Astrocyte (in vitro differentiated cells and primary cell): ENCODE results near the gene HYKK. TPM values are rescaled to one million over a fixed set of nuclear protein-coding genes. Genes with fewer than 3 reads are reported as not detected.

ENCODE experiments used
- DNase-seq: peaks from one replicate; pipeline ENCODE4 v3.0.0-alpha.2; 2010; ENCODE audit warnings: low read depth
- FAIRE-seq: peaks from 2 replicates; lab custom pipeline; 2011; peaks lifted over from hg19 to GRCh38; lab: Jason Lieb, UNC
- H2AFZ ChIP-seq: 2 replicates; pipeline ENCODE4 v1.6.0; 2012; ENCODE audit warnings: low read depth, low read length, inconsistent platforms
- H3K27ac ChIP-seq: 2 replicates; pipeline ENCODE4 v1.5.1; 2011; ENCODE audit warnings: low read depth, low read length, inconsistent platforms
- H3K27me3 ChIP-seq: 2 replicates; pipeline ENCODE4 v1.6.0; 2011; ENCODE audit warnings: low read length, inconsistent platforms; ENCODE audit not compliant: insufficient read depth
- H3K36me3 ChIP-seq: 2 replicates; pipeline ENCODE4 v1.5.1; 2011; ENCODE audit warnings: low read length, inconsistent platforms; ENCODE audit not compliant: insufficient read depth
- H3K4me1 ChIP-seq: 2 replicates; pipeline ENCODE4 v1.5.1; 2011; ENCODE audit warnings: low read length, inconsistent platforms; ENCODE audit not compliant: insufficient read depth
- H3K4me2 ChIP-seq: 2 replicates; pipeline ENCODE4 v1.6.0; 2012; ENCODE audit warnings: low read length, inconsistent platforms
- H3K4me3 ChIP-seq: 2 replicates; pipeline ENCODE4 v1.5.1; 2011; ENCODE audit warnings: low read depth, mild to moderate bottlenecking, low read length, inconsistent platforms; ENCODE audit not compliant: insufficient read depth
- H3K79me2 ChIP-seq: 2 replicates; pipeline ENCODE4 v1.6.0; 2012; ENCODE audit warnings: mild to moderate bottlenecking, low read length, inconsistent platforms; ENCODE audit not compliant: insufficient read depth
- H3K9ac ChIP-seq: 2 replicates; pipeline ENCODE4 v1.6.0; 2012; ENCODE audit warnings: mild to moderate bottlenecking, low read length, inconsistent platforms
- H3K9me3 ChIP-seq: 2 replicates; pipeline ENCODE4 v1.5.1; 2012; ENCODE audit warnings: low read depth, mild to moderate bottlenecking, low read length, inconsistent platforms; ENCODE audit not compliant: insufficient read depth
- H4K20me1 ChIP-seq: 2 replicates; pipeline ENCODE4 v1.6.0; 2012; ENCODE audit warnings: low read length, inconsistent platforms; ENCODE audit not compliant: insufficient read depth
- H3K27ac Mint-ChIP-seq: one replicate; pipeline ENCODE4 v1.8.0; 2021; ENCODE audit warnings: mild to moderate bottlenecking, mixed read lengths; ENCODE audit not compliant: unreplicated experiment
- H3K27me3 Mint-ChIP-seq: one replicate; pipeline ENCODE4 v1.8.0; 2021; ENCODE audit warnings: low read depth, mixed read lengths; ENCODE audit not compliant: unreplicated experiment
- H3K36me3 Mint-ChIP-seq: one replicate; pipeline ENCODE4 v1.8.0; 2021; ENCODE audit warnings: low read depth, mixed read lengths; ENCODE audit not compliant: unreplicated experiment
- H3K4me1 Mint-ChIP-seq: one replicate; pipeline ENCODE4 v1.8.0; 2021; ENCODE audit warnings: low read depth, mixed read lengths; ENCODE audit not compliant: unreplicated experiment
- H3K4me3 Mint-ChIP-seq: one replicate; pipeline ENCODE4 v1.8.0; 2021; ENCODE audit warnings: mild to moderate bottlenecking, moderate library complexity, mixed read lengths; ENCODE audit not compliant: unreplicated experiment
- H3K9me3 Mint-ChIP-seq: one replicate; pipeline ENCODE4 v1.8.0; 2021; ENCODE audit warnings: mild to moderate bottlenecking, mixed read lengths; ENCODE audit not compliant: unreplicated experiment
- EZH2 ChIP-seq: IDR thresholded peaks from 2 replicates; pipeline ENCODE4 v1.6.1; 2012; ENCODE audit warnings: mild to moderate bottlenecking, low read length, inconsistent platforms; ENCODE audit not compliant: insufficient read depth
- total RNA-seq: library from RNA; stranded (reverse); gene quantifications from 2 replicates; pipeline ENCODE4 v1.2.1, GENCODE V29; 2021
- TF ChIP-seq, protein P1 (sequence below): IDR thresholded peaks from 2 replicates; pipeline ENCODE4 v1.5.1; 2011; ENCODE audit warnings: low read depth, mild to moderate bottlenecking, inconsistent platforms, low read length, moderate library complexity; ENCODE audit not compliant: insufficient read depth

Gene HYKK
- total RNA-seq, 1 donor from 2014 or later = 1.3 TPM

DNA sequence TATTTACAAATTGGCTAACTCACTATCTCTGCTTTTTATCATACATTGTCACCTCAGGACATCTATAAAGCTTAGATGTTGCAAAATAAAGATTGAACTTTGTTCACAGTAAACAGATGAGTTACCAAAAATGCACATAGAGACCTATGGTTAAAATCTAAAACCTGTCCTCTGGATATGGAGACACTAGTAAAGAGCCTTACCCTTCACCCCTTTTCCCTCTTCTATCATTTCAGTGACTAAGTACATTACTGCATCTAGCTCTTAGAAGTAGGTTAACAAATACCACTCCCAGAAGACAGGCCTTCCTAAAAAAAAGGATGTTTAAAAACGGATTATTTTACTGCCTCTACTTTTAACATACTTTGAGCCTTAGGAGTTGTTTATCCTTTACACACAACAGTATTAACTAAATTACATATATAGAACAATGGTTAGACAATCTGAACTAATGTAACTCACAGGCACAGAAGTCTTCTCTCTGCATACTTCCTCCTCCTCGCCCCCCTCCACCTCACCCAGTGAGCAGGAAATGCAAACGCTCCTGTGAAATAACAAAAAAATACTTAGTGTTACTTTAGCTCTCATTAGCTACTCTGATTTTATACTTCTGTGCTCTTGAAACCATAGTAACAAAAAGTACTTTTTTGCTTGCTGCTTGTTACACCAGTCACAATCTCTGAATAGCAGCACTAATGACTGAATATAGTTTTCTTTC, 46.0 kb upstream of the HYKK start:
- DNase-seq (no peak), FAIRE-seq (no peak)
- Histone ChIP-seq H4K20me1 (peaks cover 75% of the 10 kb centered on the region), H2AFZ (no peak overlapping the region), H3K4me3 (no peak overlapping the region), H3K9ac (no peak overlapping the region), H3K9me3 (no peaks in the 10 kb centered on the region), H3K36me3 (peaks cover 25% of the 10 kb centered on the region), H3K79me2 (peaks cover 83% of the 10 kb centered on the region), H3K27ac (no peak overlapping the region), H3K4me2 (no peak overlapping the region), H3K27me3 (no peaks in the 10 kb centered on the region), H3K4me1 (peaks cover 4% of the 10 kb centered on the region)
- H3K27ac Mint-ChIP-seq = peak overlapping the region; percentile 42
- no peaks in the 10 kb centered on the region for H3K27me3 Mint-ChIP-seq
- peaks cover 20% of the 10 kb centered on the region for H3K4me1 Mint-ChIP-seq
- H3K36me3 Mint-ChIP-seq = no peaks in the 10 kb centered on the region
- no peak overlapping the region for H3K4me3 Mint-ChIP-seq
- no peaks in the 10 kb centered on the region for H3K9me3 Mint-ChIP-seq
- TF ChIP-seq, protein P1, sequence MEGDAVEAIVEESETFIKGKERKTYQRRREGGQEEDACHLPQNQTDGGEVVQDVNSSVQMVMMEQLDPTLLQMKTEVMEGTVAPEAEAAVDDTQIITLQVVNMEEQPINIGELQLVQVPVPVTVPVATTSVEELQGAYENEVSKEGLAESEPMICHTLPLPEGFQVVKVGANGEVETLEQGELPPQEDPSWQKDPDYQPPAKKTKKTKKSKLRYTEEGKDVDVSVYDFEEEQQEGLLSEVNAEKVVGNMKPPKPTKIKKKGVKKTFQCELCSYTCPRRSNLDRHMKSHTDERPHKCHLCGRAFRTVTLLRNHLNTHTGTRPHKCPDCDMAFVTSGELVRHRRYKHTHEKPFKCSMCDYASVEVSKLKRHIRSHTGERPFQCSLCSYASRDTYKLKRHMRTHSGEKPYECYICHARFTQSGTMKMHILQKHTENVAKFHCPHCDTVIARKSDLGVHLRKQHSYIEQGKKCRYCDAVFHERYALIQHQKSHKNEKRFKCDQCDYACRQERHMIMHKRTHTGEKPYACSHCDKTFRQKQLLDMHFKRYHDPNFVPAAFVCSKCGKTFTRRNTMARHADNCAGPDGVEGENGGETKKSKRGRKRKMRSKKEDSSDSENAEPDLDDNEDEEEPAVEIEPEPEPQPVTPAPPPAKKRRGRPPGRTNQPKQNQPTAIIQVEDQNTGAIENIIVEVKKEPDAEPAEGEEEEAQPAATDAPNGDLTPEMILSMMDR = no peak
- TF ChIP-seq EZH2 = no peak

GRCh38 chr15:78469031-78469430, 38.3 kb upstream of the HYKK start:
- H3K27ac ChIP-seq = no peak overlapping the region
- H3K4me3 Mint-ChIP-seq = no peak overlapping the region
- no peaks in the 10 kb centered on the region for H3K9me3 Mint-ChIP-seq
- H3K4me2 ChIP-seq = no peak overlapping the region
- no peak for FAIRE-seq
- no peaks in the 10 kb centered on the region for H3K4me1 Mint-ChIP-seq
- no peaks in the 10 kb centered on the region for H3K4me1 ChIP-seq
- H3K36me3 Mint-ChIP-seq = peaks cover 2% of the 10 kb centered on the region
- no peaks in the 10 kb centered on the region for H3K9me3 ChIP-seq
- no peak for DNase-seq
- H3K27me3 ChIP-seq = no peaks in the 10 kb centered on the region
- peaks cover 15% of the 10 kb centered on the region for H4K20me1 ChIP-seq
- no peak for TF ChIP-seq EZH2
- TF ChIP-seq, protein P1 = no peak
- H3K27me3 Mint-ChIP-seq = no peaks in the 10 kb centered on the region
- H3K4me3 ChIP-seq = no peak overlapping the region
- H3K36me3 ChIP-seq = peaks cover 59% of the 10 kb centered on the region
- H3K79me2 ChIP-seq = peaks cover 12% of the 10 kb centered on the region
- H3K27ac Mint-ChIP-seq = no peak overlapping the region
- H2AFZ ChIP-seq = no peak overlapping the region
- no peak overlapping the region for H3K9ac ChIP-seq

GRCh38 chr15:78477295-78477694, 30.1 kb upstream of the HYKK start:
- Histone ChIP-seq H3K36me3 (peaks cover 53% of the 10 kb centered on the region), H2AFZ (no peak overlapping the region), H3K4me3 (no peak overlapping the region), H3K9ac (no peak overlapping the region), H3K4me1 (no peaks in the 10 kb centered on the region), H3K27me3 (no peaks in the 10 kb centered on the region), H3K27ac (no peak overlapping the region), H3K4me2 (no peak overlapping the region), H3K79me2 (no peaks in the 10 kb centered on the region), H4K20me1 (no peaks in the 10 kb centered on the region), H3K9me3 (no peaks in the 10 kb centered on the region)
- Mint-ChIP-seq H3K27me3 (no peaks in the 10 kb centered on the region), H3K4me3 (no peak overlapping the region), H3K9me3 (no peaks in the 10 kb centered on the region), H3K36me3 (peaks cover 10% of the 10 kb centered on the region), H3K27ac (no peak overlapping the region), H3K4me1 (no peaks in the 10 kb centered on the region)
- no peak for FAIRE-seq
- TF ChIP-seq, protein P1 = no peak
- no peak for TF ChIP-seq EZH2
- no peak for DNase-seq
